Hepatocyte (in vitro differentiated cells): ENCODE data around the gene ANKRD37. TPM values are rescaled to one million over a fixed set of nuclear protein-coding genes. Genes with fewer than 3 reads are reported as not detected.

Experiments
- DNase-seq: peaks from one replicate; pipeline ENCODE4 v3.0.0-alpha.2; 2016; ENCODE audit warnings: low spot score
- H2AFZ ChIP-seq: fragments of 200-600 bp; sonication (generic); 2 replicates; pipeline ENCODE4 v1.6.0; 2016; ENCODE audit warnings: antibody characterized with exemption, mild to moderate bottlenecking
- H3K27ac ChIP-seq: fragments of 200-600 bp; sonication (generic); 2 replicates; pipeline ENCODE4 v1.5.1; 2016; ENCODE audit warnings: mild to moderate bottlenecking
- H3K27me3 ChIP-seq: fragments of 200-600 bp; sonication (generic); 2 replicates; pipeline ENCODE4 v1.6.1; 2016
- H3K36me3 ChIP-seq: fragments of 200-600 bp; sonication (generic); replicated peaks from 2 replicates; pipeline ENCODE4 v1.5.1; 2016; ENCODE audit warnings: low read depth; ENCODE audit not compliant: insufficient read depth
- H3K4me1 ChIP-seq: fragments of 200-600 bp; sonication (generic); 2 replicates; pipeline ENCODE4 v1.5.1; 2016; ENCODE audit warnings: mild to moderate bottlenecking, moderate library complexity; ENCODE audit not compliant: insufficient read depth
- H3K4me2 ChIP-seq: fragments of 200-600 bp; sonication (generic); 2 replicates; pipeline ENCODE4 v1.6.0; 2016
- H3K4me3 ChIP-seq: fragments of 200-600 bp; sonication (generic); 2 replicates; pipeline ENCODE4 v1.5.1; 2016; ENCODE audit warnings: mild to moderate bottlenecking
- H3K79me2 ChIP-seq: fragments of 200-600 bp; sonication (generic); 2 replicates; pipeline ENCODE4 v1.6.0; 2017; ENCODE audit warnings: mild to moderate bottlenecking
- H3K9me2 ChIP-seq: fragments of 200-600 bp; sonication (generic); replicated peaks from 2 replicates; pipeline ENCODE4 v1.6.0; 2017; ENCODE audit warnings: mild to moderate bottlenecking; ENCODE audit not compliant: insufficient read depth
- H3K9me3 ChIP-seq: fragments of 200-600 bp; sonication (generic); 2 replicates; pipeline ENCODE4 v1.5.1; 2016; ENCODE audit warnings: low read depth, mild to moderate bottlenecking
- H4K20me1 ChIP-seq: fragments of 200-600 bp; sonication (generic); 2 replicates; pipeline ENCODE4 v1.6.0; 2016; ENCODE audit warnings: mild to moderate bottlenecking; ENCODE audit not compliant: insufficient read depth, poor library complexity, severe bottlenecking
- EZH2 ChIP-seq: fragments of 200-600 bp; sonication (generic); IDR thresholded peaks from 2 replicates; pipeline ENCODE4 v1.6.1; 2016; ENCODE audit warnings: antibody characterized with exemption, mild to moderate bottlenecking, borderline replicate concordance
- EZH2phosphoT487 ChIP-seq: fragments of 200-600 bp; sonication (generic); IDR thresholded peaks from one replicate; pipeline ENCODE4 v1.6.1; 2018; ENCODE audit warnings: antibody characterized with exemption, mild to moderate bottlenecking, low read depth, moderate library complexity; ENCODE audit not compliant: unreplicated experiment, severe bottlenecking
- WGBS: methylation state at CpG from one replicate; pipeline ENCODE4 v1.1.6; 2016; ENCODE audit warnings: low lambda C conversion rate; ENCODE audit errors: missing lambda C conversion rate; 5-methylcytosine and 5-hydroxymethylcytosine counted together
- polyA plus RNA-seq: library from polyadenylated mRNA; unstranded; fragments of >200 nt; fragmentation: Nextera tagmentation; extraction: Ambion mirVana; gene quantifications from 2 replicates; pipeline ENCODE4 v1.2.1, GENCODE V29; 2016
- total RNA-seq: library from RNA; depleted of rRNA; stranded (reverse); fragments of >200 nt; gene quantifications from 2 replicates; pipeline ENCODE4 v1.2.3, GENCODE V29; 2014
- TF ChIP-seq, protein P1 (sequence below): fragments of 200-600 bp; sonication (generic); IDR thresholded peaks from 2 replicates; pipeline ENCODE4 v1.5.1; 2016; ENCODE audit warnings: antibody characterized with exemption, mild to moderate bottlenecking; ENCODE audit not compliant: poor library complexity

The ANKRD37 gene
- total and polyA plus RNA-seq, 2 experiments from 2014 or later, result 1.7 to 8.6 TPM

DNA sequence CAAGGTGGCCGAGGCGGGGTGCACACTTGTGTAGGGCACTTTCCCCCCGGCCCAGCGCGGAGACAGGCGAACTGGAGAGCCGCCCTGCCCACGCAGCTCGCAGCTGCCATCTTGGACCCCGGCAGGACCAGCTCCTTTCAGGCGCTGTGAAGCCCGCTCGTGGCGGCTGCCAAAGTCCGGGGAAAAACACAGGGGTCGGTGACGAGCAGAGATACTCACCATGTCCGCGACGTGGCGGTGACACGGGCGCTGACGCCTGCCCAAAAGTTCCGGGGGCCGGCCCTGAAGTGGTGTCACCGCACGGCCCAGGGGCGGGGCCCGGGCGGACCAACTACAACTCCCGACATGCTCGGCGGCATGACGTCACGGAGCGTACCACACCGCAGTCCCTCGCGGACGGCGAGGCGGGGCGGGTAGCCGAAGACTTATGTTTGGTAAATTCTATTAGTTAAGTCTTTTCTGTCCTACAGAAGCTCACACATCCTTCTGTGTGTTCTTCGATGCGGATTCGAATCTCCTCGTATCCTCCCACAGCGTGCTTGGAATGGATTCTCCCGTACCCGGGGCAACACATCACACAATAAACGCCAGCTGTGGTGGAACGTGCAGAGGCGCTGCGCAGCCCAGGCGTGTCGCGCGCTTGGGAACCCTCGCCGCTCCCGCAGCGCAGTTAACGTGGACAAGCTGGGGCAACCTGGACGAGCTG is 29.2 kb downstream of the ANKRD37 start, which contains the start of gene UFSP2:
Gene UFSP2 (minus strand): TSS at position 318 of the 706 bp plus-strand sequence. CDS start 96 bp downstream, at position 222.
- WGBS, result 1% methylated on average over 66 of the region's 66 CpGs

DNA sequence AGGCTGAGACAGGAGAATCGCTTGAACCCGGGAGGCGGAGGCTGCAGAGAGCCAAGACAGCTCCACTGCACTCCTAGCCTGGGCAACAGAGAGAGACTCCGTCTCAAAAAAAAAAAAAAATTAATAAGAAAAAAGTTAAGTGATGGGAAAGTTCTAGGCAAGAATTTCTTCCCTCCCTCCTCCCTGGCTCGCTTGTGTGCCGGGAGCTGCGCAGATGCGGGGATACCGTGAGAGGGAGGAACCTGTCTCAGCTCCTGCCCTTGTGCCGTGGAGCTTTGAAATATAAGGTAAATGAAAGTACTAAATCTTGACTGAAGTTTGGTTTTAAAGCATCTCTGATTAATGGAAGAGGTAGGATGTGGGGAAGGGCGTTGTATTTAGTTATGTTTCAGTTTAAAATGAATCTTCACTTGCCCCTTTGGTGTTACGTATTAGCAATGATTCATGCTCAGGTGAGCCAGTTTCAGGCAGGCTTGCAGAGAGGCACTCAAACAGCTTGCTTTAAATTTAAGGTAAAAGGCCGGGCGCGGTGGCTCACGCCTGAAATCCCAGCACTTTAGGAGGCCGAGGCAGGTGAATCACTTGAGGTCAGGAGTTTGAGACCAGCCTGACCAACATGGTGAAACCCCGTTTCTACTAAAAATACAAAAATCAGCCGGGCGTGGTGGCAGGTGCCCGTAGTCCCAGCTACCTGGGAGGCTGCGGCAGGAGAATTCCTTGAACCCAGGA is 30.5 kb downstream of the ANKRD37 start:
- Histone ChIP-seq H3K27ac (no peak overlapping the region), H3K4me3 (no peak overlapping the region), H3K9me3 (no peaks in the 10 kb centered on the region), H3K79me2 (peaks cover 28% of the 10 kb centered on the region), H3K4me2 (no peak overlapping the region), H3K27me3 (no peaks in the 10 kb centered on the region), H3K4me1 (peaks cover 8% of the 10 kb centered on the region), H2AFZ (no peak overlapping the region), H4K20me1 (no peaks in the 10 kb centered on the region), H3K9me2 (no peaks in the 10 kb centered on the region), H3K36me3 (no peaks in the 10 kb centered on the region)
- 98% methylated on average over 22 of the region's 22 CpGs for WGBS
- DNase-seq, result no peak
- no peak for TF ChIP-seq EZH2
- TF ChIP-seq, protein P1, sequence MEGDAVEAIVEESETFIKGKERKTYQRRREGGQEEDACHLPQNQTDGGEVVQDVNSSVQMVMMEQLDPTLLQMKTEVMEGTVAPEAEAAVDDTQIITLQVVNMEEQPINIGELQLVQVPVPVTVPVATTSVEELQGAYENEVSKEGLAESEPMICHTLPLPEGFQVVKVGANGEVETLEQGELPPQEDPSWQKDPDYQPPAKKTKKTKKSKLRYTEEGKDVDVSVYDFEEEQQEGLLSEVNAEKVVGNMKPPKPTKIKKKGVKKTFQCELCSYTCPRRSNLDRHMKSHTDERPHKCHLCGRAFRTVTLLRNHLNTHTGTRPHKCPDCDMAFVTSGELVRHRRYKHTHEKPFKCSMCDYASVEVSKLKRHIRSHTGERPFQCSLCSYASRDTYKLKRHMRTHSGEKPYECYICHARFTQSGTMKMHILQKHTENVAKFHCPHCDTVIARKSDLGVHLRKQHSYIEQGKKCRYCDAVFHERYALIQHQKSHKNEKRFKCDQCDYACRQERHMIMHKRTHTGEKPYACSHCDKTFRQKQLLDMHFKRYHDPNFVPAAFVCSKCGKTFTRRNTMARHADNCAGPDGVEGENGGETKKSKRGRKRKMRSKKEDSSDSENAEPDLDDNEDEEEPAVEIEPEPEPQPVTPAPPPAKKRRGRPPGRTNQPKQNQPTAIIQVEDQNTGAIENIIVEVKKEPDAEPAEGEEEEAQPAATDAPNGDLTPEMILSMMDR, result no peak
- TF ChIP-seq EZH2phosphoT487, result no peak

More for the DNA sequence above, 29.2 kb downstream of the ANKRD37 start, which contains the start of gene UFSP2:
- Histone ChIP-seq H3K27ac (peak within 1 kb of the TSS; percentile 98), H3K79me2 (peaks cover 29% of the 10 kb centered on the region), H3K9me3 (no peaks in the 10 kb centered on the region), H2AFZ (peak within 1 kb of the TSS; percentile 82), H3K4me2 (peak within 1 kb of the TSS; percentile 87), H3K27me3 (no peaks in the 10 kb centered on the region), H3K9me2 (no peaks in the 10 kb centered on the region), H3K4me1 (peaks cover 8% of the 10 kb centered on the region), H3K4me3 (peak within 1 kb of the TSS; percentile 59), H4K20me1 (no peaks in the 10 kb centered on the region), H3K36me3 (no peaks in the 10 kb centered on the region)
- TF ChIP-seq EZH2phosphoT487, result no peak
- no peak for TF ChIP-seq EZH2
- TF ChIP-seq, protein P1, result no peak
- DNase-seq, result peak; percentile 93

DNA sequence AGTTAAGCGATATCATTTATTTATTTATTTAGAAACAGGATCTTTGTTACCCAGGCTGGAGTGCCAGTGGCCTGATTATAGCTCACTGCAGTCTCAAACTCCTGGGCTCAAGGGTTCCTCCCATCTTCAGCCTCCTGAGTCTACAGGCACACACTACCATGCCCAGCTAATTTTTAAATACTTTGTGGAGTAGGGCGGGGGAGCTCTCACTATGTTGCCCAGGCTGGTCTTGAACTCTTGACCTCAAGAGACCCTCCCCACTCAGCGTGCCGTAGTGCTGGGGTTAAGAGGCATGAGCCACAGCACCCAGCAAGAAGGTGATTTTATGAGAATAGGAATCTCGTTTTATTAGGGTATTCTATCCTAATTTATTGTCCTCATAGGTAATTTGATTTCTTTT is 33.0 kb downstream of the ANKRD37 start:
- Histone ChIP-seq H3K36me3 (no peaks in the 10 kb centered on the region), H3K9me2 (no peaks in the 10 kb centered on the region), H3K79me2 (peaks cover 8% of the 10 kb centered on the region), H3K4me2 (no peak overlapping the region), H4K20me1 (no peaks in the 10 kb centered on the region), H3K9me3 (no peaks in the 10 kb centered on the region), H3K27ac (no peak overlapping the region), H3K27me3 (no peaks in the 10 kb centered on the region), H3K4me3 (no peak overlapping the region), H2AFZ (no peak overlapping the region), H3K4me1 (peaks cover 3% of the 10 kb centered on the region)
- WGBS, result 75% methylated on average over 5 of the region's 5 CpGs
- DNase-seq, result no peak
- TF ChIP-seq, protein P1, result no peak
- TF ChIP-seq EZH2, result no peak
- TF ChIP-seq EZH2phosphoT487, result no peak
